GM21737 (cell line): ENCODE results near the gene NUMB.

Experiments
- ATAC-seq: cut with Tn5 transposase; IDR thresholded peaks from one replicate; pipeline ENCODE4 v1.9.1; 2021; ENCODE audit warnings: mild to moderate bottlenecking, moderate library complexity; ENCODE audit not compliant: unreplicated experiment

NUMB gene

DNA sequence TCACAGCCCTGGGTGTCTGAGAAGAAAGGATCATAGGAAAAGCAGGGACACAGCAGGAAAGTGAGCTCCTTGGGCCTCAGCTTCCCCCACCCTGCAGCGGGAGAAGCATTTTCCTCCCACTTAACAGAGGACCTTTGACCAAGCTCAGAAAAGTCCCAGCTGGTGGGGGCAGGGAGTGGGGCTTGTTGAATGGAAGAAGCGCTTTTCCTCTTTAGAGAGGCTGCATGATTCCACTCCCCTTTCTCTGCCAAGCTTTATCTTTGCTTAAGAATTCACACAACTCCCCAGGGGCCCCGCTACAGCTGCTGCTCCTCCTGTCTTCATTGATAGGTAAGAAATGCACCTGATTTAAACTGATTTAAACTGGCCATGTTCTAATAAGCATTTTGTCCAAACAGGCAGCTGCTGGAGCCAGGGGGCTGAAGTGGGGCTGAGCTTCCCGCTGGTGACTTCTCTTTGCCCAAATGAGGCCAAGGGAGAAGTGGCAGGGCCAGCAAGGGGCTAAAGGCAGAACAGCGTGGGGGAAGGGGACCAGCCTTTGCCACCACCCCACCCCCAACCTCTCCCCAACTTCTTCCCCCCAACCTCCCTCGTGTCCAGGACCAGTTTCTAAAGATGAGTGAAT lies 222.7 kb downstream of the NUMB start:
- ATAC-seq: no peak

GRCh38 chr14:73234586-73235394 lies 223.6 kb downstream of the NUMB start:
- ATAC-seq: no peak

DNA sequence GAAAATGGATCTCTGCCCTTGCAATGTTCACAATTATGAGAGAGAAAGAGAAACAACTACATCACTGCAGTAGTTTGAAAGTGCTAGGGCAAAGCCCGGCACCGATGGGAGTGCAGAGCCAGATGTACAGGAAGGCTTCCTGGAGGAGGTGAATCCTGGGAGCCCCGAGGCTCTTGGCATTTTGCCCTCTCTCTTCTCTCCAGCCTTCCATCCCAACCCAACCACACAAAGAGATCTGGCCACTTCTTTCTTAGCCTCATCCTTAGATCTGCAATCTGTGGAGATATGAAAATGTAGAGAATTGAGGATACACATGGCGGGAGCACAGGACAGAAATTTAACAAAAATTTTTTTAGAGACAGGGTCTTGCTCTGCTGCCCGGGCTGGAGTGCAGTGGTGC lies 224.3 kb downstream of the NUMB start:
- ATAC-seq: no peak

DNA sequence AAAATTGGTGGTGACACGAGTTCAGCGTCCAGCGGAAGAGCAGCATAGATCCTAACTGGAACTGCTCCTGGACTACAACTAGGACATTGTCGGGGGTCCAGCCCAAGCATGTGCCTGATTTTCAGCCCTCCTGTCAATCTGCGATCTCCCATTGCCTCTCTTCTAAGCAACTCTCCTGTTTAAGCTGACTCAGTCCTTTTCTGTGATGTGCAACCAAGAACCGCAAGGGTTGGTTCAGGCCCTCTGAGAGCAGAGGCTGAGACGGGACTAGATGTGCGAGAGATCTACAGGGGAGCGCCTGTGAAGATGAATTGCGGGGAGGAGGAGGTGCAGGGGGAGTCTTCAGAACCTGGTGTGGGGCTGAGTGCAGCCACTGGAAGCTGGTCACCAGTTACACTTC lies 224.8 kb downstream of the NUMB start:
- ATAC-seq: no peak

- ATAC-seq: no peak
These were observed 225.4 kb downstream of the NUMB start for GRCh38 chr14:73232984-73233383.

DNA sequence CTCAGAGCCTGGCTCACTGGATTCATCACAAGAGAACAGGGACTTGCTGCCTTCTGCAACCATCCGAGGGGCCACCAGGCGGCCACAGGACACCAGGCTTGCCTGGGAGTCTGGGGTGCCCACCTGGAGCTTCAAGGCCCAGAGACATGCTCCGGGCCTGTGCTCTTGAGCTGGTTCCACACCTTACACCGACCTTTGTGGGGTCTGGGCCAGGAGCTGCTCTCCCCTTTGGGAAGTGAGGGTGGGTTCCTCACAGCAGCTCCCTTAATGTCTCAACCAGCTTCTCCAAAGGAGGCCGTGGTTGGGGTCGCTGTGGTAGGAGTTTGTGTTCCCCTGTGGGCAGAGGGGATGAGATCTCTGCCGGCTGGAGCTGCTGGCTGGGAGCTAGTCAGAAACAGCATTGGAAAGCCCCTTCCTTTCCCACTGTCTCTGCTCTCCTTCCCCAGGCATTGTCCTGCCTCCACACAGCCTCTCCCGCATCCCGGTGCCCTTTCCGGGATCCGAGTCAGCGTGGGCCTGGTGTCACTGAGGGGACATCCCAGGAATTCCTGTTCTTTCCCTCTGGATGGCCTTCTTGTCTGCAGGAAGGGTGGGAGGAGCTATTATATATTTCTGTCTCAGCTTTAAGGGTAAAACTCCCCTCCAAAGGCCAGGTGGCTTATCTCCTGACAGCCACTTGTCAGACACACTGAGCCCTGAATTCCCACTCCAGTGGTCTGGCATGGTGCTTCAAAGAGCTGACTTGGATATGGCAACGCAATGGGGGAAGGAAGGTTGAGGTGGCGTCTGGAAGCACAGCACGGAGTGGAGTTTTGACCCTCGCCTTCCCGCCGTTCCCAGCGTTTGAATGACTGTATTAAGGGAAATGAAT lies 226.1 kb downstream of the NUMB start:
- ATAC-seq: no peak

DNA sequence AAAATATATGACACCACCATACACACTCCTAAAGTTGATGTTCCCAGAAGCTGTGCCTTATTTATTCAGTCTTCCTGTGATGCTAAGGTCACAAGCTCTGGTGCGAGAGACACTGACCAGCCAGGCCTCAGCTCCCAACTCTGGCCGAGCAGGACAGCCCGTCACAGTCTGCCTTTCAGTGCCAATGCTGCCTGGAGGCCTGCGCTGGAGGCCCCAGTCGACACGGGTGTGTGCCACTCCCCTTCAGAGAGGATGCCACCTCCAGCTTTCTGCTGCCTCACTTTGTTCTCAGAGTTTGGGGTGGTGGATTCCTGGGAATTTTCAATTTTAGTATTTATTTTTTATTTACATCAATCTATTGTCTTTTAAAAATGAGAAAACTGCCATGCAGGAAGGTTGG lies 228.3 kb downstream of the NUMB start:
- no peak for ATAC-seq

DNA sequence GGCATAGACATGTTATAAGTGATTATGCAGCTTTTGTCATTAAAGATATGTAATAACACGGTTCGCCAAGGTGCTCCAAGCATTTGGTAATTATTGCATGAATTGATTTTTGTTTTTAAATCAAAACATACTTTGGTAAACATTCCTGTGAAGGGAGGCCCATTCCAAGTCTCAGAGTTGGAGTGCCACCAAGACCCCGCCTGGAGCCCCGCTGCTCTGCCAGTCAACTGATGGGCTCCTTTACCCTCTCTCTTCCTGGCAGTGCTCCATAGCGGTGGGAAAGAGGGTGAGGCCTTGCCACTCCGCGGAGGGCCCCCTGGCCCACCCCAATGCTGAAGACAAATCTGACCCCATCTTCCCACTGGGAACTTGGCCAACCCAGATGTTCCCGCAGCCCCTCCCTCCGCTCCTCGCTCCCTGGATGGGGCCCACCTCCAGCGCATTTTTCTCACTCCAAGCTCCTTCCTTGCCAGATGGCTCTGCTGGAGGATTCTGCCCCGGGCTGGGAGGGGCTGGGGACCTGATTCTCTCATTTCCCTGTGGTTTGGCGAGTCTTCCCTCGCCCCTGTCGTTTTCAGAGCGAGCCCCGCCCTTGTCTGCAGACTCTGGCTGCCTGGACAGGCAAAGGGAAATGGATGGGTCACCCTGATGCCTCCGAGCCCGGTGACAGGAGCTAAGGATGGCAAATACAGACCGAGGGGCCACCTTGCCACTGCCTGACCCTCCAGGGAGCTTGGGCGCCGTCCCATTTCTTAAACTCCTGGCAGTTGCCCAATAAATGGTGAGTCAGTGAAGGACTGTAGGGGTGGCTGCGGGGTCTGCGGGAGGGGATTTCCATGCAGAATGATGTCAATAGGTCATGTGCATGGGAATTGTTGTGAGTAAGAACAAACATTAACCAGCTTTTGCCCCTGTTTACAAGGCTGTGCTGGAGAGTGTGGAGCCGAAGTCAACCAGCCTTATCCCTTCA lies 230.2 kb downstream of the NUMB start:
- no peak for ATAC-seq

- no peak for ATAC-seq
These were observed 232.8 kb downstream of the NUMB start for GRCh38 chr14:73225496-73225895.
